Activated T-helper 1 cell treated with Interleukin-2 at 50 U/mL for 16 hours (primary cell): ENCODE results near the gene ZNF326.

ENCODE experiments used
- DNase-seq: peaks from one replicate; pipeline ENCODE4 v3.0.0-alpha.2; 2020; ENCODE audit warnings: low read depth

ZNF326 gene

DNA sequence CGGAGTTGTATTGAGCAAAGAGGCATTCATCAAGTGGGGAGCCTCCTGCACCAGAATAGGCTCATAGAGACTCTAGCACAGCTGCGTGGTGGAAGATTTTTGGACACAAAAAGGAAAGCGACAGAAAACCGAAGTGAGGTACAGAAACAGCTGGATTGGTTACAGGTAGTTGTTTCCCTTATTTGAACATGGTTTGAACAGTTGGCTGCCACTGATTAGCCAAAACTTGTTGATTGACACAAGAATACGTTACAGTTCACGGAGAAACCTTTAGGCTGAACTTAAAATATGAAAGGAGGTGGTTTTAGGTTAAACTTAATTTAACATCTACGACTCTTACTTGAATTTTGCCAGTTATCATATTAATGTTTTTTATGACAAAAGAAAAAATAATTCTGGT, 89.1 kb downstream of the ZNF326 start:
- DNase-seq, result no peak
